ENCODE data around the gene TMCO4. TPM values are rescaled to one million over a fixed set of nuclear protein-coding genes. Genes with fewer than 3 reads are reported as not detected.

The TMCO4 gene
- total RNA-seq, 2 donors from 2014 or later = 26.9 to 44.1 TPM

GRCh38 chr1:19706136-19706535, 93.6 kb downstream of the TMCO4 start:
- no peaks in the 10 kb centered on the region for H3K36me3 ChIP-seq
- H3K4me3 ChIP-seq = no peak overlapping the region
- intact Hi-C loops (cut with DNase I) = no loop called here
- no peak overlapping the region for H3K27ac ChIP-seq
- no peaks in the 10 kb centered on the region for H3K4me1 ChIP-seq
- no peak overlapping the region for H3K9ac ChIP-seq (ENCODE audit: low read depth in 2 of 2, low read length in 2 of 2)
- no peak for DNase-seq
- no peaks in the 10 kb centered on the region for H3K27me3 ChIP-seq
- no peak for TF ChIP-seq CTCF (IDR thresholded peaks at IDR 0.05)
- no peaks in the 10 kb centered on the region for H3K9me3 ChIP-seq

- Histone ChIP-seq H3K36me3 (no peaks in the 10 kb centered on the region), H3K27me3 (no peaks in the 10 kb centered on the region)
- DNase-seq = no peak
Observed at GRCh38 chr1:19705464-19705863, 94.3 kb downstream of the TMCO4 start.

GRCh38 chr1:19704247-19705113, 95.2 kb downstream of the TMCO4 start:
- Histone ChIP-seq H3K9me3 (no peaks in the 10 kb centered on the region), H3K9ac (ENCODE audit: low read depth in 2 of 2, low read length in 2 of 2) (no peak overlapping the region), H3K4me3 (no peak overlapping the region), H3K27ac (no peak overlapping the region), H3K4me1 (no peaks in the 10 kb centered on the region), H3K27me3 (no peaks in the 10 kb centered on the region), H3K36me3 (no peaks in the 10 kb centered on the region)
- intact Hi-C loops (cut with DNase I) = no loop called here
- peak; percentile 75 for DNase-seq
- peak; percentile 90 for TF ChIP-seq CTCF (IDR thresholded peaks at IDR 0.05)

More at GRCh38 chr1:19705464-19705863, 94.3 kb downstream of the TMCO4 start:
- Histone ChIP-seq H3K9me3 (no peaks in the 10 kb centered on the region), H3K9ac (ENCODE audit: low read depth in 2 of 2, low read length in 2 of 2) (no peak overlapping the region), H3K4me3 (no peak overlapping the region), H3K4me1 (no peaks in the 10 kb centered on the region), H3K27ac (no peak overlapping the region)
- TF ChIP-seq CTCF (IDR thresholded peaks at IDR 0.05) = no peak
- intact Hi-C loops (cut with DNase I) = no loop called here

GRCh38 chr1:19703280-19703679, 96.4 kb downstream of the TMCO4 start:
- H3K4me3 ChIP-seq = no peak overlapping the region
- TF ChIP-seq CTCF (IDR thresholded peaks at IDR 0.05) = no peak
- H3K4me1 ChIP-seq = no peaks in the 10 kb centered on the region
- H3K9ac ChIP-seq (ENCODE audit: low read depth in 2 of 2, low read length in 2 of 2) = no peak overlapping the region
- intact Hi-C loops (cut with DNase I) = no loop called here
- DNase-seq = no peak
- no peaks in the 10 kb centered on the region for H3K27me3 ChIP-seq
- H3K36me3 ChIP-seq = no peaks in the 10 kb centered on the region
- no peak overlapping the region for H3K27ac ChIP-seq
- H3K9me3 ChIP-seq = no peaks in the 10 kb centered on the region

- Histone ChIP-seq H3K4me3 (no peak overlapping the region), H3K9me3 (no peaks in the 10 kb centered on the region), H3K36me3 (no peaks in the 10 kb centered on the region), H3K27me3 (no peaks in the 10 kb centered on the region), H3K27ac (no peak overlapping the region), H3K9ac (ENCODE audit: low read depth in 2 of 2, low read length in 2 of 2) (no peak overlapping the region), H3K4me1 (no peaks in the 10 kb centered on the region)
- TF ChIP-seq CTCF (IDR thresholded peaks at IDR 0.05) = no peak
- DNase-seq = no peak
- intact Hi-C loops (cut with DNase I) = no loop called here
Observed at GRCh38 chr1:19700079-19700777, 99.5 kb downstream of the TMCO4 start.
